ENCODE results near the gene CCNG1. TPM values are rescaled to one million over a fixed set of nuclear protein-coding genes. Genes with fewer than 3 reads are reported as not detected.
A peak's percentile ranks its signal among the peaks of the same experiment; 100 is the strongest.

The CCNG1 gene
- total and polyA plus RNA-seq, 12 donors: 67.1 to 198 (median 133) TPM

DNA sequence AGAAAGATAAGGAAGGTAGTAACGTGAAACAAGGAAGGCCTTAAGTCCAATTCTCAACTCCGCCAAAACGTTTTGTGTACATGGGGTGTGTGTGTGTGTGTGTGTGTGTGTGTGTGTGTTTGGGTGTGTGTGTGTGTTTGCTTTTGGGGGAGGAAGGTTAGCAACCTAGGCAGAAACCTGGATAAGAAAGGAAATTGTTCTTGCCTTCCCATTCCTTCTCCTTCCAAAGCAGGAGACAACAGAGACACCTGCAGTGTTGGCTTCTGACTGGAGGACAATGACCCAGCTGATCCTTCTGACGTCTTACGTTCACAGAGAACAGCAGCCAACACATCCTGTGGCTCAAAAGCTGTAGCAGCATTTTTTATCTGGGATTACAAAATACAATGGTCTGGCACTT, 4.1 kb upstream of the CCNG1 start:
- WGBS, 4 donors: 45 to 61% (median 54%) methylated on average over 5 of the region's 5 CpGs
- H3K36me3 ChIP-seq (replicated peaks in 1 of 2): no peaks in the 10 kb centered on the region
- DNase-seq: peak in 3 of 7 donors; percentile 8 to 51 (median 36)

DNA sequence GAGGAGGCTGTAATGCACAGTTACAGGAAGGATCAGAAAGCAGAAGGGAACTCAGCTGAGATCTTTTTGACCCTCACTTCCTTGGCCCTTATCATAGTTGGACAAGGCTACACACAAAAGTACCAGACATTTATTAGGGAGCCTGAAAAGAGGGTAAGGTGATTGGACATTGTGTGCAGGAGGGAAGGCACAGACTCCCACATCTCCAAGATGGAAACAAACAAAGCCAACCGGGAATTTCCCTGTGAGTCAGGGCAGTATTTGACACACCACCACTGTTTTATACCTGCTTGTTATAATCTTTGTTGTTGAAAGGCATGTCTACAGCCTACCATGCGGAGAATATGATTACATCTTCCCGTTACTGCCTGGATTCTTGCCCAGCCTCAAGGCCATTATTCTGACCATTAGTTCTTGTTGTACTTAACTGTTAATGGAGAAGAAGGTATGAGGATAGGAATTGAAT, 3.0 kb upstream of the CCNG1 start:
- intact Hi-C loops (cut with DNase I): no loop called here
- Histone ChIP-seq H3K4me1 (replicated peaks in 1 of 2) (peaks cover 15 to 31% of the 10 kb centered on the region in 2 donors), H3K27ac (peak overlapping the region in 2 of 5 donors; percentile 53 to 61), H3K36me3 (replicated peaks in 1 of 2) (no peaks in the 10 kb centered on the region), H3K9me3 (replicated peaks in 1 of 3) (no peaks in the 10 kb centered on the region), H3K4me3 (no peak overlapping the region), H3K27me3 (no peaks in the 10 kb centered on the region)
- peak in 6 of 7 donors; percentile 27 to 83 (median 70) for DNase-seq
- TF ChIP-seq, protein P1, sequence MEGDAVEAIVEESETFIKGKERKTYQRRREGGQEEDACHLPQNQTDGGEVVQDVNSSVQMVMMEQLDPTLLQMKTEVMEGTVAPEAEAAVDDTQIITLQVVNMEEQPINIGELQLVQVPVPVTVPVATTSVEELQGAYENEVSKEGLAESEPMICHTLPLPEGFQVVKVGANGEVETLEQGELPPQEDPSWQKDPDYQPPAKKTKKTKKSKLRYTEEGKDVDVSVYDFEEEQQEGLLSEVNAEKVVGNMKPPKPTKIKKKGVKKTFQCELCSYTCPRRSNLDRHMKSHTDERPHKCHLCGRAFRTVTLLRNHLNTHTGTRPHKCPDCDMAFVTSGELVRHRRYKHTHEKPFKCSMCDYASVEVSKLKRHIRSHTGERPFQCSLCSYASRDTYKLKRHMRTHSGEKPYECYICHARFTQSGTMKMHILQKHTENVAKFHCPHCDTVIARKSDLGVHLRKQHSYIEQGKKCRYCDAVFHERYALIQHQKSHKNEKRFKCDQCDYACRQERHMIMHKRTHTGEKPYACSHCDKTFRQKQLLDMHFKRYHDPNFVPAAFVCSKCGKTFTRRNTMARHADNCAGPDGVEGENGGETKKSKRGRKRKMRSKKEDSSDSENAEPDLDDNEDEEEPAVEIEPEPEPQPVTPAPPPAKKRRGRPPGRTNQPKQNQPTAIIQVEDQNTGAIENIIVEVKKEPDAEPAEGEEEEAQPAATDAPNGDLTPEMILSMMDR (IDR thresholded peaks at IDR 0.05): no peak
- TF ChIP-seq POLR2A (IDR thresholded peaks at IDR 0.05): no peak
- 20 to 28% (median 23%) methylated on average over 3 of the region's 3 CpGs for WGBS, 4 donors

More for the DNA sequence above, 4.1 kb upstream of the CCNG1 start:
- no peaks in the 10 kb centered on the region for H3K27me3 ChIP-seq
- peaks cover 4 to 19% of the 10 kb centered on the region in 2 donors for H3K4me1 ChIP-seq (replicated peaks in 1 of 2)
- TF ChIP-seq POLR2A (IDR thresholded peaks at IDR 0.05): no peak
- TF ChIP-seq, protein P1 (IDR thresholded peaks at IDR 0.05): no peak
- intact Hi-C loops (cut with DNase I): no loop called here
- no peak overlapping the region for H3K4me3 ChIP-seq
- H3K9me3 ChIP-seq (replicated peaks in 1 of 3): no peaks in the 10 kb centered on the region
- H3K27ac ChIP-seq: no peak overlapping the region

DNA sequence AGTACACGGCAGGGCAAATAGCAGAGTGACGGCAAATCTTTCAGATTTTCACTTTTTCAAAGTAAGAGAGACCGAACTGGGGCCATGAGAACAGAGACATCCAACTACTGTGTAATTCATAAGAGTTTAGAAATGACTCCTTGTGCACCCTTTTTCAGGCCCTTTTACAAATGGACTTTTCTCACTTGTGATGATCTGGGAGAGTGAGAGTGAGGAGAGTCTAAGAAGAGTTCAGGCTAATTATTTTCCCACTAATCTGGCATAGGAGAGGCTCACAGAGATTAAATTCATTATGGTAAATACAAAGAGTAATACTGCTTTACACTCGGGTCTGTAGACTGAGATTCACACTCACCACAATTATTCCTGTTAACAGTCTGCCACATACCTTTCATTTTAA, 880 bp upstream of the CCNG1 start:
- Histone ChIP-seq H3K4me1 (replicated peaks in 1 of 2) (peaks cover 21 to 47% of the 10 kb centered on the region in 2 donors), H3K27me3 (no peaks in the 10 kb centered on the region), H3K4me3 (peak overlapping the region in 1 of 4 donors; percentile 87), H3K9me3 (replicated peaks in 1 of 3) (no peaks in the 10 kb centered on the region), H3K36me3 (replicated peaks in 1 of 2) (peaks cover 0 to 11% of the 10 kb centered on the region in 2 donors), H3K27ac (peak overlapping the region in 3 of 5 donors; percentile 81 to 92 (median 88))
- intact Hi-C loops (cut with DNase I): no loop called here
- TF ChIP-seq, protein P1 (IDR thresholded peaks at IDR 0.05): no peak
- DNase-seq: no peak
- 80 to 89% (median 85%) methylated on average over 4 of the region's 4 CpGs for WGBS, 4 donors

DNA sequence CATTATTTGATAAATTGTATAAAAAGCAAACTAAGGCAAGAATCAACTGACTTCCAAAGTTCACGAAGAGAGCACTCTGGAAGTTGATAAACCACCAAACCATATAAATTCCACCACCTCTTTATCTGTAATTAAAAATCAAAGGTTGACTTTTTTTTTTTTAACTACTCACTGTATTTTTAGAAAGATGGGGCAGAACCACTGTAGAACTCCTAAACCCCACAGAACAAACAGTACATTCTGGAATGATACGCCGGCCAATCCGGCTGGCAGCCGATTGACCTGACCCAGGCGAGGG, 435 bp upstream of the CCNG1 start:
- Histone ChIP-seq H3K4me1 (replicated peaks in 1 of 2) (peaks cover 21 to 47% of the 10 kb centered on the region in 2 donors), H3K36me3 (replicated peaks in 1 of 2) (peaks cover 0 to 14% of the 10 kb centered on the region in 2 donors), H3K9me3 (replicated peaks in 1 of 3) (no peaks in the 10 kb centered on the region), H3K4me3 (peak overlapping the region in 1 of 4 donors; percentile 87), H3K27ac (peak overlapping the region in 3 of 5 donors; percentile 81 to 92 (median 88)), H3K27me3 (no peaks in the 10 kb centered on the region)
- TF ChIP-seq, protein P1 (IDR thresholded peaks at IDR 0.05): no peak
- no peak for TF ChIP-seq POLR2A (IDR thresholded peaks at IDR 0.05)
- WGBS, 4 donors: 1 to 3% (median 1%) methylated on average over 6 of the region's 6 CpGs
- intact Hi-C loops (cut with DNase I): no loop called here
- no peak for DNase-seq

Data from adrenal gland (tissue), 12 donors.